GM19452 (cell line): Measurements from ENCODE around the gene LRRIQ3.
"Not testable (repeated sequence)": the region's sequence is repeated elsewhere in the genome, so short reads cannot be mapped to it uniquely, and the experiment has no call there.

Source experiments
- ATAC-seq: cut with Tn5 transposase; IDR thresholded peaks from one replicate; pipeline ENCODE4 v1.9.1; 2021; ENCODE audit not compliant: unreplicated experiment

LRRIQ3 gene

GRCh38 chr1:74117370-74117769 lies 80.6 kb downstream of the LRRIQ3 start:
- ATAC-seq, result not testable (repeated sequence)

GRCh38 chr1:74113333-74113732 lies 84.6 kb downstream of the LRRIQ3 start:
- no peak for ATAC-seq

- ATAC-seq, result no peak
These were observed 90.6 kb downstream of the LRRIQ3 start for GRCh38 chr1:74107394-74107793.

- ATAC-seq, result no peak
These were observed 106.6 kb downstream of the LRRIQ3 start for GRCh38 chr1:74091371-74091770.

- no peak for ATAC-seq
These were observed 114.8 kb downstream of the LRRIQ3 start for GRCh38 chr1:74083128-74083527.

- ATAC-seq, result no peak
These were observed 132.9 kb downstream of the LRRIQ3 start for GRCh38 chr1:74065081-74065480.

- no peak for ATAC-seq
These were observed 140.3 kb downstream of the LRRIQ3 start for GRCh38 chr1:74057719-74058118.

- no peak for ATAC-seq
These were observed 144.6 kb downstream of the LRRIQ3 start for GRCh38 chr1:74053407-74053806.

GRCh38 chr1:74050386-74050785 lies 147.6 kb downstream of the LRRIQ3 start:
- no peak for ATAC-seq

GRCh38 chr1:74038042-74038441 lies 159.9 kb downstream of the LRRIQ3 start:
- ATAC-seq, result no peak

GRCh38 chr1:74012583-74012982 lies 185.4 kb downstream of the LRRIQ3 start:
- no peak for ATAC-seq

- no peak for ATAC-seq
These were observed 186.2 kb downstream of the LRRIQ3 start for GRCh38 chr1:74011736-74012135.

- no peak for ATAC-seq
These were observed 187.8 kb downstream of the LRRIQ3 start for GRCh38 chr1:74010206-74010605.

- no peak for ATAC-seq
These were observed 192.4 kb downstream of the LRRIQ3 start for GRCh38 chr1:74005533-74005932.

- ATAC-seq, result no peak
These were observed 194.2 kb downstream of the LRRIQ3 start for GRCh38 chr1:74003806-74004205.

GRCh38 chr1:73998348-73998959 lies 199.5 kb downstream of the LRRIQ3 start:
- ATAC-seq, result no peak

- ATAC-seq, result no peak
These were observed 217.5 kb downstream of the LRRIQ3 start for GRCh38 chr1:73980324-73981040.

GRCh38 chr1:73979684-73980083 lies 218.3 kb downstream of the LRRIQ3 start:
- ATAC-seq, result no peak

- no peak for ATAC-seq
These were observed 219.0 kb downstream of the LRRIQ3 start for GRCh38 chr1:73978964-73979363.
